HG02678 (cell line): ENCODE data around the gene TEX22.
"Not testable (repeated sequence)": the region's sequence is repeated elsewhere in the genome, so short reads cannot be mapped to it uniquely, and the experiment has no call there.

Experiments
- ATAC-seq: cut with Tn5 transposase; IDR thresholded peaks from one replicate; pipeline ENCODE4 v1.9.1; 2021; ENCODE audit warnings: mild to moderate bottlenecking, moderate library complexity; ENCODE audit not compliant: unreplicated experiment

The TEX22 gene, protein sequence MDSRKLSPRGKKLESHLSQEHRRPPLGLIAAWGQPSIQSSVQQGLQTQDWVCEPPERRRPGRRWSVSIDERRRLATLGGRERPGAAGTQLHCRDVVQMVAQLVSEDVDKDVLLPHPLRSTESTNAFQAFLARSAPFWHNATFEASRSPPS

DNA sequence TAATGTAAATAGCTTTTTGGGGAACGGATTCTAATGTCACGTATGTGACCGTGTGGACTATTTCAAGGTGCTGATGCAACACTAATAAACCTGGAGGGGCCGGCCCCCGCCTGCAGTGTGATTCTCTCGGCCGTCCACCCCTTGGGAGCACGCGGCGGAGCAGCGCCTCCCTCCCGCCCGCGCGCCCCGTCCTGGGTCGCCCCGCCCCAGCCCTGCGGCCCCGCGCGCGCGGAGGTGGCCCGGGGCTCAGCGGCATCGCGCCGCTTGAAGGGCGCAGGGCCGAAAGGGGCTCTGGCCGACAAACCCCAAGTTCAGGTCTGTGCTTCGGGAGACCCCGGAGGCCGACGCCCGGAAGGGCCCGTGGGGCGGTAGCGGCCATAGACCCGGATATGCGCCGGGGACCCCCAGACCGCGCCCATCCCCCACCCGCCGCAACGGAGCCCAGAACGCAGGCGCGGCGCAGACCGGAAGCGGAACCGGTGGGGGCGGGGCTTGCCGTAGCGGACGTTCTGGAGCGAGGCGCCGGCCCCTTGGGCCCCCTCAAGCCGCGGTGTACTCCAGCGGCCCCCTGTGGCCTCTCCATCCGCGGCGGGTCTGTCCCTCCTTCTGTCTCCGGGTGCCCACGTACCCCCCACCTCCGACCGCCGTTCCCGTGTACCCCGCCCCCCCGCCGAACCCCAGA lies at the start of gene TEX22:
TEX22 (plus strand) TSS at position 495 of the 682 bp plus-strand sequence. CDS start 803 bp downstream, outside the sequence.
- ATAC-seq: peak; percentile 79

DNA sequence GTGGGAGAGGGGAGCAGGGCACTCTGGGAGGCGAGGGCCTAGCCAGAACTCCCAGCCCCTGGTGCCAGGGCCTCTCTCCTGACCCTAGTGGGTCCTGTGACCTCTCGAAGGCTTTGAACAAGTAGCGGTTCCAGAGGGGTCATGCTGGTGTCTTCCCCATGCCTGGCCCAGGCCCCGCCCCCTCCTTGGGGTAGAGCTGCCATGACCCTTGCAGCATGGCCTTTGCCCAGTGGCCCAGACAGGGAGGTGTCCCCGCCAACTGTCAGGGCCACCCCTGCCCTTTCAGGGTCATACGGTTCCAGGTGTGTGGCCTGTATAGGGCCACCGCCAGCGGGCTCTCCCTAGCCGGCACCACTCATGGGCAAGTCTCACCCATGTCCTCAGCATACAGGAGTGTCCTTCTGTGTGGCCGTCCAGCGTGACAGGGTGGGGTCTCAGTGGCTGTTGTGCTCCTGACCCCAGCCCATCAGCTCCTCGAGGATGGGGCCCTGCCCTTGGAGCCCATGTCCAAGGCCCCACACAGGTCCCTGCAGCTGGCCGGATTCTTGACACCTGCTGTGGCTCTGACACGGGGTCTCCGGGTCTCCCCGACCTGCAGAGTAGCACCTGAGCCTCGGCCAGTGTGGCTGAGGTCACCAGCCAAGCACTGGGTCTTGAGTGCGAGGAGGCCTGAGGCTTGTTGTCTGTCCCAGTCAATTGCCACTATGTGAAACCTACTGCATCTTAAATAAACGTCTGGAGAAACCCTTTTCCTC lies 49.2 kb upstream of the TEX22 start:
- no peak for ATAC-seq

DNA sequence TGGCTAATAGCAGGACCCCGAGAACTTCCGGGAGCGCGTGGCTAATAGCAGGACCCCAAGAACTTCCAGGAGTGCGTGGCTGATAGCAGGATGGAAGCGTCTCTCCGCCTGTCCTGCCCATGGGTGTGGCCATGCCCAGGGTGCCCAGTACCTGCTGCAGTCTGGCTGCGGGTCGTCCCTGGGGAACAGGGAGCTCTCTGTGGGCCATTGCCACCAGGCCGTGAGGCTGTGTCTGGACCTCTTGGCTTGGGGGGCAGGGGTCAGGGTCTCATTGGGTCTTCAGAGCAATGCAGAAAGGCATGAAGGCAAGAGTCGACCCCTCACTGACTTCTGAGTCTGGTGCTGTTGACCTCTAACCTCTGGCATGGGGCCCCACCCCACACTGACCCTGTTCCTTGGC lies 48.3 kb upstream of the TEX22 start:
- ATAC-seq: no peak

DNA sequence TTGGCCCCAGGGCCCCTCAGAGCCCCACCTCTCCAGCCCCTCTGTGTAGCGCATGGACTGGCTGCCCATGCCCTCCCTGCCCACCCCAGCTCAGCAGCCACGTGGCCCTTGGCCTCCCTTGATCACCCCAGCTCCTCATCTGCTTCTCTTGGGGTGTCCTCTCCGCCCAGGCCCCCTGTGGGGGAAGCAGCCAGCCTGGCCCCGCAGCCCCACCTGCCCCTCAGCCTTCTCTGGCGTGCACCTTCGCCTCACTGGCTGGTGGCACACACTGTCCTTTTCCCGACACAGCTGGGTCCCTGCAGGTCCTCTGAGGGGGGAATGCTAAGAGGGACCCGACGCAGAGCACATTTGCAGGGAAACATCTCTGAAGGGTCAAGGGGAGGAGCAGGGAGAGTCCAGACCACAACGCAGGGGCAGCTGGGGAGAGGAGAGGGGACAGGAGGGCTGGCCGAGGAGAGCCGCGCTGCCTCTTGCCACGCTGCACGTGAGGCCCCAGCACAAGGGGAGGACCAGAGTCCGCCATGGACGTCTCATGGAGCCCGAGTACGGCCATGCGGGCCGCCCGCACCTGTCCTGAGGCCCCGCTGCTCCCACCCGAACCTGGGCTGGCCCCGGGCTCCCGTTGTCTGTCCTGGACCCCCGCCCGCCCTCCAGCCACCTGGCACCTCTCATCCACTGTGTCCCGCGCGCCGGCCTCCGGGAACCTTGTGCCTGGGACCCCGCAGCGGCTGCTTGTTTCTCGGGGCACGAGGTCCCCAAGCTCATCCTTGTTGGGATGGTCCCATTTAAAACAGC lies 47.7 kb upstream of the TEX22 start:
- ATAC-seq: no peak

DNA sequence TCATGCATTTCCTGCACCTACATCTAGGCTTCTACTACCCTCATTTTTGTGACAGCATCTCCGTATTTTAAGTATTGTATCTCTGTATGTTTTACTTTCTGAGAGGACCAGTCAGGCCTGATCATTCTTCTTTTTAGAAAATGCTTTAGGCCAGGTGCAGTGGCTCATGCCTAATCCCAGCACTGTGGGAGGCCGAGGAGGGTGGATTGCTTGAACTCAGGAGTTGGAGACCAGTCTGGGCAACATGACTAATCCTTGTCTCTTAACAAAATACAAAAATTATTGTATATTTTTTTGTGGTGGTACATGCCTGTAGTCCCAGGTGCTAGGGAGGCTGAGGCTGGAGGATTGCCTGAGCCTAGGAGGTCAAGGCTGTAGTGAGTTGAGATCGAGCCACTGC lies 46.9 kb upstream of the TEX22 start:
- ATAC-seq: no peak

DNA sequence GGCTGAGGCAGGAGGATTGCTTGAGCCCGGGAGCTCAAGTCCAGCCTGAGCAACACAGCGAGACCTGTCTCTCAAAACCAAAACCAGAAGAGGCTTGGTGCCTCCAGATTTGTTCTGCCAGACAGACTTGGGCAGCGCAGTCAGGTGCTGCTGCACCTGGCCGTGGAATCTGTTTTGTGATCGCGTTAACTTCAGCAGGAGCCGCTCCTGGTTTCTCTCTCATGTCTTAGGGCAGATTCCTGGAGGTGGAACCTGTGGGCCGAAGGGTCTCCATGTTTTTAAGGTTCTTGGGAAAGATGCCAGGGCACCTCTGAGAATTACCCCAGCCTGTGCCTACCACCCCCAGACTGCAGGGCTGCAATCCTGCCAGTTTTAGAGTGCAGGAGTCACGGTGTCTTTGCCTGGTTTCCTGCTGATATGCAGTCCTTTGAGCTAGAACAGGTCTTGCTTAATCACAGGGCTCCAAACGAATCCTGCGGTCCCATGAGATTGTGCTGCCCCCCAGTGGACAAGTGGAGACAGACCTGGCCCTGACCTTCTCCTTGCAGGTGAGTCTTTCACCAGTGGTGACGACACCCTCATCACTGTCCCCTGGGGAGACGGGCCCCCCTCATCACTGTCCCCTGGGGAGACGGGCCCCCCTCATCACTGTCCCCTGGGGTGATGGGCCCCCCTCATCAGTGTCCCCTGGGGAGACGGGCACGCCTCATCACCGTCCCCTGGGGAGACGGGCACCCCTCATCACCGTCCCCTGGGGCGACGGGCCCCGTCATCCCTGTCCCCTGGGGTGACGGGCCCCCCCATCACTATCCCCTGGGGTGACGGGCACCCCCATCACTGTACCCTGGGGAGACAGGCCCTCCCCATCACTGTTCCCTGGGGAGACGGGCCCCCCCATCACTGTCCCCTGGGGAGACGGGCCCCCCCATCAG lies 46.2 kb upstream of the TEX22 start:
- ATAC-seq: no peak

DNA sequence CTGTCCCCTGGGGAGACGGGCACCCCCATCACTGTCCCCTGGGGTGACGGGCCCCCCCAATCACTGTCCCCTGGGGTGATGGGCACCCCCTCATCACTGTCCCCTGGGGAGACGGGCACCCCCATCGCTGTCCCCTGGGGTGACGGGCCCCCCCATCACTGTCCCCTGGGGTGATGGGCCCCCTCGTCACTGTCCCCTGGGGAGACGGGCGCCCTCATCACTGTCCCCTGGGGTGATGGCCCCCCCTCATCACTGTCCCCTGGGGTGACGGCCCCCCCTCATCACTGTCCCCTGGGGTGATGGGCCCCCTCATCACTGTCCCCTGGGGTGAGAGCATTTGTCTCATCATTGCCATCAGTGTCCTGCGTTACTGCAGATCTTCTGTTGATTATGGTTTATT lies 45.2 kb upstream of the TEX22 start:
- no peak for ATAC-seq

DNA sequence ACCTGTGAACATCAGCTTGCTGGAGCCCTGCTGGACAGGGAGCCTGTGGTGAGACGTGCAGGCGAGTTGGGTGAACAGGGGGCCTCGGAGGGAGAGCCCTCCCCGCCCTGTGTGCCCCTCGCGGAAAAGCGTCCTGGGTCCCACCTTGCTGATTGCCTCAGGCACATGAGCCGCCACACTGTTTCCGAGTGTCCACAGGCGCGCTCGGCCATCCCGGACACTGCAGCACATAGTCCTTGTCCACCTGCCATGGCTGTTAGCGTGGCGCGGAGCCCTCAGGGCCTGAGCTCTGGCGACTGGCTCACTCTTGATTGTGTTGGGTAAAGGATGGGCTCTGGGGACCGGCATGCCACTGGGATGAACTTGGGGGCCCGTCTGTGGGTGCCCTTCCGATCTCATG lies 43.8 kb upstream of the TEX22 start:
- no peak for ATAC-seq

DNA sequence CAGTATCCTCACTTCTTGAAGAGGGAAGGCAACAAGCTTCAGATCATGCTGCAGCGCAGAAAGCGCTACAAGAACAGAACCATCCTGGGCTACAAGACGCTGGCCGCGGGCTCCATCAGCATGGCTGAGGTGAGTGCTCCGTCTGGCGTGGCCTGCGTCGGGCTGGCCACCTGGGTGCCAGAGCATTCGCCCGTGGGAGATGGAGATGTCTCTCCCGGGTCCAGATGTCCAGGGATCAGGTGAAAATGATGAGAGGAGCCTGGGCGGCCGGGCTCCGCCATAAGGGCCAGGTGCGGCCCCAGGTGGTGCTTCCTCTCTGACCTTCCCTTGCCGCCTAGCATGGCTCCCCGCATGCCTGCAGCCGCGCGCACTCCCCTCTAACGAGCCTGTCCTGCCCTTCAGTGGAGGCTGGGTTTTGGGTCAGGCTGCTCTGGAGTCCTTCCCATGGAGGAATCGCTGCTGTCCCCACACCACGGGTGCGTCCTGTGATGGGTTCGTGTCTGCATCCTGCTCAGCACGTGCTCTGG lies 43.2 kb upstream of the TEX22 start:
- ATAC-seq: no peak

DNA sequence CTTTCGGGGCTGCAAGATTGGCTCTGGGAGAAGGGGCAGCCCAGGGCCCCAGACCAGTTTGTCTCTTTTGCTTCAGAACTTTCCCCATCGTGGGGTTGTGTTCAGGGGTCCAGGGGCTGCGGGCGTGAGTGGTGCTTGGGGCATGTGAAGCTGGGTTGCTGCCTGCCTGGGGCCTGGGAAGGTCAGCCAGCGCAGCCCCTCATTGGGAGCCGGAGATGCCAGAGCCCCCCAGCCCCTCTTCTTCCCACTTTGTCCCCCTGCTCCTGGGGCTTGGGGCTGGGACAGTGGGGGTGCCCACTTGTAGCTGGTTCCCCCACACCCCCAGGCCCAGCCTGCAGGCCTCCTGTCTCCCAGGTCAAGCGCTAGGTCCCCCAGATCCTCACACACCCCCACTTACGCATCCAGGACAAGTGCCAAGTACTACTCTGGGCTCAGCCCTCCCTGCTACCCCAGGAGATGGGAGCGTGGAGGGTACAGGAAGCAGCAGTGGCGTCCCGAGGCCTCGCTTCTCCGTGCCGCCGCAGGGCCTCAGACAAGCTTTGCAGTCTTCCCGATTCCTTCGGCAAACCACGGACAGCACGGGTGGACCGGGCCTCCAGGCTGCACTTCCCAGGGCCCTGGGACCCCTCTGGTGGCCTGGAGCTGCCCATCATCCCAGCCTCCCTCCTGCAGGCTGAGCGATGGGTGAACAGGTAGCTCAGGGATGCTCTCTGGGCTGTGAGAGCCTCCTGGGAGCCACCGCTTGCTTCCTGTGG lies 42.3 kb upstream of the TEX22 start:
- no peak for ATAC-seq

DNA sequence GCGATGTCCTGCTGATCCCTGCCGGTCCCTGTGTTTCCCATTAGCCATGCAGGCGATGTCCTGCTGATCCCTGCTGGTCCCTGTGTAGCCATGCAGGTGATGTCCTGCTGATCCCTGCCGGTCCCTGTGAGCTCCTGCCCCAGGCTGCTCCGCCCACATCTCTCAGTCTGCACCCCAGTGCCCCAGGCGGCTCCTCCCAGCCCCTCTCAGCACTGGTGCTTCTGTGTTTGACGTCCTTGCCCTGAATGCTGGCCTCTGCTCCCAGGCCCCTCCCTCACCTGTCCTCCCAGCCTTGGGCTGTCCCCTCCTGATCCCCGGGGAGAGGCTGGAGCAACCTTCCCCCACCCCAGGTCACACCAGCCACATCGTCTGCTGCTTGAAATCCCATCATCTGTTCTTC lies 41.4 kb upstream of the TEX22 start:
- no peak for ATAC-seq

DNA sequence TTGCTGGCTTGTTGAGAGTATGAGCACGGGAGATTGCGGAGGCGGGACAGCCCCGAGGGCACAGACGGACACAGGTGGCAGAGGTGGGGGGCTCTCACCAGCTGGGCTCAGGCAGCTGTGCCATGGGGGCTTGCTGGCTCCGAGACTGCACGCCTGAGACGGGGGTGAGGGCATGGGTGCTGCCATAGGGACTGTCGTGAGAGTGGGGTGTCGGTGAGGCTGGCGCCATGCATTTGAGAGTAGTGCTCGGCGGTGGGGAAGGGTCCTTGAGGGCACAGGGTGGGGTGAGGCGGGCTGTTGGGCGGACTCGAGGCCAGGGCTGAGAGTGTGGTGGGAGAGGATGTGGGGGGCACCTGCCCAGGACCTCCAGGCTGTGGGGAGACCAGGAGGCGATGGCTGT lies 40.7 kb upstream of the TEX22 start:
- no peak for ATAC-seq

DNA sequence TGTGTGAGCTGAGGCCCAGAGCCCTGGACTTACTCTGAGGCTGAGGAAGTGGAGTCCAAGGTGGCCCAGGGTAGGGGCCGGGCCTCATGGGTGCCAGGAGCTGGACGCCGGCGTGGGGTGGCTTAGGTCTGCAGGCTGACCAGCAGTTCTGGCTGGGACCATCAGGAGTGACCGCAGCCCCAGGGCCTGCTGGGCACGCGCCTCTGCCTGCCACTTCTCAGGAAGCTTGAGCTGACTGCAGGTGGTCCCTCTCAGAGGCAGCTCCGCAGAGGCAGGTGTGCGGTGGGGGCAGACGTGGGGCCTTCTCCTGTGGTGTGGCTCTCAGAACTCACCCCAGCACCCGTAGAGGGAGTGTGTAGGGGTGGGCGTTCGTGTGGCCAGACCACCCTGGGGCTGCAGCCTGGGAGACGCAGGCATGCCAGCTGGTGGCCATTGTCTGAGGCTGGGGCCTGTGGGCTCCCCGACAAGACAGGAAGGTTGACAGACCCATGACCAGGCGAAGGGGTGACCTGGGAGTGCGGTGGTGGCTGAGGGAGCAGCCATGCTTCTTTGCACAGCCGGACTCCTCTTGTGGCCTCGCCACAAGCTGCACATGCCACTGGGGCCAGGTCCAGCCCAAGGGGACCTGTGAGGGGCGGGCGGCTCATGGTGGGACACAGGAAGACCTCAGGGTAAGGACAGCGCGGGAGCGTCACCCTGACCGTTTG lies 40.0 kb upstream of the TEX22 start:
- ATAC-seq: no peak

DNA sequence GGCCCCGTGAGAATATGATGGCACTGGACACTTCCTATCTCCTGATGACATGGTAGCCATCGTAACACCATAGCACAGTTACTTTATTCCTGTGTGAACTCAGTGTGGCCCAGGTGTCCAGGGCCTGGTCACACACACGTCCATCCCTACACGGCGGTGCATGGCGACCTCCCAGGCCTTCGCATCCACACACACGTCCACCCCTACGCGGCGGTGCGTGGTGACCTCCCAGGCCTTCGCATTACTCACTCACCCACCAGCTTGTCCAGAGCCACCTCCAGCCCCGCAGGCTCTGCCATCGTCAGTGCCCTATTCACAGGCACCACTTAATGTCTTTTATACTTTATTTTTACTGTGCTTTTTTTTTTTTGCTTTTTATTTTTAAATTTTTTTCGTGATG lies 39.4 kb upstream of the TEX22 start:
- no peak for ATAC-seq

DNA sequence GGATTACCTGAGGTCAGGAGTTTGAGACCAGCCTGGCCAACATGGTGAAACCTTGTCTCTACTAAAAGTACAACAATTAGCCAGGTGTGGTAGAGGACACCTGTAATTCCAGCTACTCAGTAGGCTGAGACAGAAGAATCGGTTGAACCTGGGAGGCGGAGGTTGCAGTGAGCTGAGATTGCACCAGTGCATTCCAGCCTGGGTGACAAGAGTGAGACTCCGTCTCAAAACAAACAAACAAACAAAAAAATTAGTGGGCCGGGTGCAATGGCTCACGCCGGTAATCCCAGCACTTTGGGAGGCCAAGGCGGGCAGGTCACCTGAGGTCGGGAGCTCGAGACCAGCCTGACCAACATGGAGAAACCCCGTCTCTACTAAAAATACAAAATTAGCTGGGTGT lies 36.9 kb upstream of the TEX22 start:
- not testable (repeated sequence) for ATAC-seq

DNA sequence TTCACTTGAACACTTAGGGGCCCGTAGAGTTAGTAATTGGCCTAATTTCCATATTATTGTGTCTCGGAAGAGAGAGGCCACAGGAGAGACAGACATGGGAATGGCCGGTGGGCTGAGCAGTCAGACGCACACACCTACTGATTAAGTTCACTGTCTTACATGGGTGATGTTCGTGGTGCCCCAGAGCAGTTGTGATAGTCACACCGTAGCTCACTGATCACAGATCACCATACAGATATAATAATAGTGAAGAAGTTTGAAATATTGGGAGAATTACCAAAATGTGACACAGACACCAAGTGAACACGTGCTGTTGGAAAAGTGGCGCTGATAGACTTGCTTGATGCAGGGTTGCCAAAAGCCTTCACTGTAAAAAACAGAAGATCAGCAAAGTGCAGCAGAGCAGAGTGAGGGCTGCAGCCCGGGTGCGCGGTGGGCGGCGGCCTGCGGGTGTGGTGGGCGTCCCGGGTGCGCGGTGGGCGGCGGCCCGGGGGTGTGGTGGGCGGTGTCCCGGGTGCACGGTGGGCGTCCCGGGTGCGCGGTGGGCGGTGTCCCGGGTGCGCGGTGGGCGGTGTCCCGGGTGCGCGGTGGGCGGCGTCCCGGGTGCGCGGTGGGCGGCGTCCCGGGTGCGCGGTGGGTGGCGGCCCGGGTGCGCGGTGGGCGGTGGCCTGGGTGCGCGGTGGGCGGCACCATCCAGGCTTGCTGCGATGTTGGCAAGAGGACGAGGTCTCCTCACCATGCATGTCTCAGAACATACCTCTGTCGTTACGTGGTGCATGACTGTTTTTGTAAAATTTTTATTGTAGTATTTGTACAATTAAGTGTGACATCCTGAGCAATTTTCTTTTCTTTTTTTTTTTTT lies 34.3 kb upstream of the TEX22 start:
- ATAC-seq: no peak

DNA sequence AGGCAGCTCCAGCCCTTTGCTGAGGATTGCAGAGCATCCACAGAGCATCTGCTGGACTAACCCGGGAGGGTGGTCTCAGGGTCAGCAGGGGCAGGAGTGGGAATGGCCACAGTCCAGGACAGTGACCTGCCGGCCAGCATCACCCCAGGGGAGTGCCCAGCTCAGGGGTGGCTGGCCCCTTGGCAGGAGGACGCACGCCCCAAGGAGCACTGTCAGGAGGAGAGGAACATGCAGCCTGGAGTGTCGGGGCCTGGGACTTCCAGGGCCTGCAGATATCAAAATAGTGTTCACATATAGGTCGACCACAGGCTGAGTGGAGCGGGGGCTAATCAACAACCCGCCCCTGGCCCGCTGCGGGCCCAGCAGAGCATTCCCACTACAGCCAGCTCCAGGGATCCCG lies 33.2 kb upstream of the TEX22 start:
- ATAC-seq: no peak

DNA sequence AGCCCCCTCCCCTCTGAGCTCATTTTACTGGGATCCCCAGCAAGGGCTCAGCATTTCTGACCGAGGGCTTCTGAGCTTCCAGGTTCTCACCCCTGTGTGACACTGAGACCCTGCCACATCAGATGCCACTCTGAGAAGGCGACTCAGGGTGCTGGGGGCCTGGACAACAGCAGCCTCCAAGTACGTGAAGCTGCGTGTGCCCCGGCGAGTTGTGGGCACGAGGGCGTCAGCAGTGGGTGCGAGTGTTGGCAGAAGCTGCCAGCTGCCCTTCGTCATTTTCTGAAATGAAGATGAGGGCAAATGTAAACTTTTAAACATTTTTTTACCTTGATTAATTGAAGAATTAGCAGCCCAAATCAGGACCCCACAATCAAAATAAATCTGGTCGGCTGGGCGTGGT lies 32.7 kb upstream of the TEX22 start:
- no peak for ATAC-seq
